Left forelimb (tissue), 1 donor: ENCODE data around the gene MKNK2.

Source experiments
- DNase-seq: peaks from one replicate; pipeline ENCODE4 v3.0.0-alpha.2; 2018; ENCODE audit warnings: low spot score

MKNK2 gene

DNA sequence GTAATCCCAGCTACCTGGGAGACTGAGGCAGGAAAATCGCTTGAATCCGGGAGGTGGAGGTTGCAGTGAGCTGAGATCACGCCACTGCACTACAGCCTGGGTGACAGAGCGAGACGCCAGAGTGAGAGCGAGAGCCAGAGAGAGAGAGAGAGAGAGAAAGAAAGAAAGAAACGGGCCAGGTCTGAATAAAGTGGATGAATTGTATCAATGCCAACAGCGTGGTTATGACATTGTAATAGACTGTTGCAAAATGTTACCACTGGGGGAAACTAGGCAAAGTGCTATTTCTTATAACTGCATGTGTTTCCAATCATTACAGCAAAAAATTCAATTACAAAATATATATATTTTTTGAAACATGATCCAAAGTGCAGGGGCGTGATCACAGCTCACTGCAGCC is 23.7 kb downstream of the MKNK2 start:
- no peak for DNase-seq

DNA sequence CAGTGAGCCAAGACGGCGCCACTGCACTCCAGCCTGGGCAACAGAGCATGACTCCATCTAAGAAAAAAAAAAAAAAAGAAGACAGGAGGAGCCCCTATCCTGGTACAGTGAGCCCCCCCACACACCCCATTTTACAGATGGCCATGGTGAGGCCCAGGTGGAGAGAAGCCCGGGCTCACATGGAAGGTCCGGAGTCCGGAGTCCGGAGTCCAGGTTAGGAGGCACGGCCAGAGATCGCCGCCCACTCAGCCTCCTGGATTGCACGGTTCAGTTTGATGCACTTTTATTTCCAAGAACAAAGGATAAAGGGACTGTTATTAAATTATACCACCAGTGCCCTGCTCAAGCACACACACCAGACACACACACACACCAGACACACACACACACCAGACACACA is 24.3 kb downstream of the MKNK2 start:
- DNase-seq = no peak

GRCh38 chr19:2022289-2022688 is 28.8 kb downstream of the MKNK2 start:
- DNase-seq = no peak

- DNase-seq = no peak
Measured at GRCh38 chr19:2021453-2022140, 29.4 kb downstream of the MKNK2 start.

- no peak for DNase-seq
Measured at GRCh38 chr19:2018752-2019151, 32.3 kb downstream of the MKNK2 start.

DNA sequence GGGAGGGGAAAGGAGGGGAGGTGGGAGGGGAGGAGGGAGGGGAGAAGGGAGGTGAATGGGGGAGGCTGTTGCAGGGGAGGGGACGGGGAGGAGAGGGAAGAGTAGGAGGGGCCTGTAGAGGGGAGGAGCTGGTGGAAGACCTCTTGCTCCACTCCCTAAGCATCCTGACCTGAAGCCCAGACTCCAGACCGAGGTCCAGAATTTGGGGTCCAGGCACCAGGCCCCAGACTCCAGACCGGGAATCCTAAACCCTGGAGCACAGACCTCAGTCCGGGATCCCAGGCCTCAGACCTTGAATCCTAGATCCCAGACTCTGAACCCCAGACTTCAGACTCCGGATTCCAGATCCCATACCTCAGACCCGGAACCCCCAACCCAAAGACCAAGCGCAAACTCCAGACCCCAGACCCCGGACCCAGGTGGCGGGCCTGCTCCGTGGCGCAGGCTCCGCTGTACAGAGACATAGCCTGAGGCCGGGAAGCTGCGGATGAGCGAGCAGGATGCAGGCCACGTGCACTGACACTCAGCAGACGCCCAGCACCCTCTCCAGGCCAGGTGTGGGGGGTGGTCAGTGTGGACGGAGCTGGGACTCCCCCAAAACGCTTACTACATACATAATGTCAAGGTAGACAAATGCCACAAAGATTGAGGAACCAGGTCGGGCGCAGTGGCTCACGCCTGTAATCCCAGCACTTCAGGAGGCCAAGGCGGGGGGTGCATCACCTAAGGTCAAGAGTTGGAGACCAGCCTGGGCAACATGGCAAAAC is 34.8 kb downstream of the MKNK2 start:
- DNase-seq = no peak

GRCh38 chr19:2015608-2015950 is 35.5 kb downstream of the MKNK2 start, which contains the start of gene BTBD2:
TSS of gene BTBD2 (minus strand) at chr19:2015714. CDS start at chr19:2015703, 11 bp downstream.
- DNase-seq = no peak

DNA sequence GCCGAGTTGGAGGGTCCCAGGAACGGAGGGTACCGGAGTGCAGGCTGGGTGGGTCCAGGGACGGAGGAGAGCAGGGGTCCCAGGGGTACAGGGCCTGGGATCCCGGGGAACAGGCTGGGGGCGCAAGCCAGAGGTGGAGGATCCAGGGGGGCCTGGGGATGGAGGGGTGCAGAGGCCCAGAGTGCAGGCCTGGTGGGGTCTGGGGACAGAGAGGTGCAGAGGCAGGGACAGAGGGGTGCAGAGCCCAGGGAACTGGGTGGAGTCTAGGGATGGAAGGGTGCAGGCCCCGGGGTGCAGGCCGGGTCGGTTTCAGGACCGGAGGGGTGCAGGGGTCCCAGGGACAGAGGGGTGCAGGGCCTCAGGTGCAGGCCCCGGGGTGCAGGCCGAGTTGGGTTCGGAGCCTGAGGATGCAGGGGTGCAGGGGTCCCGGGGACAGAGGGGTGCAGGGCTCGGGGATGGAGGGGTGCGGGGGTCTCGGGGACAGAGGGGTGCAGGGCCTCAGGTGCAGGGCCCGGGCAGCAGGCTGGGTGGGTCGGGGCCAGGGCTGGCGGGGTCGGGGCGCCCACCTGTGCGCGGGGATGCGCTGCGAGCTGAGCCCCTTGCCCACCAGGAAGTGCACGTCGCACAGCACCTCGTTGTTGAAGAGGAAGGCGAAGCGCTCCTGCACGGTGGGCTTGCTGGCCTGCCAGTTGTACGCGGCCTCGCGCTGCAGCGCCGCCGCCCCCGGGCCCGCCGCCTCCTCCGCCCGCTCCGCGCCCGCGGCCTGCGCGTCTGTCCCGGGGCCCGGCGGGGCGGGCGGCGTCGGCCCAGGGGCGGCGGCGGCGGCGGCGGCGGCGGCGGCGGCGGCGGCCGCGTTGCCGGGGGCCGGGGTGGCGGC is 36.1 kb downstream of the MKNK2 start:
- no peak for DNase-seq

- no peak for DNase-seq
Measured at GRCh38 chr19:2014131-2014571, 36.9 kb downstream of the MKNK2 start.

DNA sequence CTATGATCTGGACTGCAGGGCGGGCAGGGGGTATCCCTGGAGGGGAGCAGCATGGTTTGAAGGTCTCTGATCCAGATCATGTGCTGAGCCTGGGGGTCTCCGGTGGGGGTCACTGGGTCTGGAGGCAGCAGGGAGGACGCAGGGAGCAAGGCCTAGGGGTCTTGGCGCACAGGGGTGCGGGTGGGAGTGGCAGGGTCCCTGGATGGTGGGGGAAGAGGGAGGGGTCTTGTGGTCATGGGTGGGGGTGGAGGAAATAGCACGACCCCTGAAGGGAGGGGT is 37.4 kb downstream of the MKNK2 start:
- no peak for DNase-seq

GRCh38 chr19:2012941-2013682 is 37.9 kb downstream of the MKNK2 start:
- no peak for DNase-seq

DNA sequence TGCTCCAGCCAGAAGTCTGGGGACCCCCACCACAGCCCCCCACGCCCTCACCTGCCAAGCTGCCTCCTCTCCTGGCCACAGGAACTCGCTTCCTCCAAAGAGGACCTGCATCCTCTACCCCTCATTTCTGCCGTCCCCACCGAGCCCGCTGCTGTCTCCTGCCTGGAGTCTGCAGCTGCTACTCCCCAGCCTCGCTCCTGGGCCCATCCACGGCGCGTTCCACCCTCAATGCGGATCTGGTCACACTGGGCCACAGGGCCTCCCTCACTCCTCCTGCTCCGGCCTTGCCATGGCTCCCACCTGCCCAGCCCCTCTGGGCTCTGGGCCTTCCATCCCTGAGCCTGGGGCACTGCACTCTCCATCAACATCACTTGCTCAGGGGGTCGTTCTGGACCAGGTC is 39.9 kb downstream of the MKNK2 start:
- no peak for DNase-seq

DNA sequence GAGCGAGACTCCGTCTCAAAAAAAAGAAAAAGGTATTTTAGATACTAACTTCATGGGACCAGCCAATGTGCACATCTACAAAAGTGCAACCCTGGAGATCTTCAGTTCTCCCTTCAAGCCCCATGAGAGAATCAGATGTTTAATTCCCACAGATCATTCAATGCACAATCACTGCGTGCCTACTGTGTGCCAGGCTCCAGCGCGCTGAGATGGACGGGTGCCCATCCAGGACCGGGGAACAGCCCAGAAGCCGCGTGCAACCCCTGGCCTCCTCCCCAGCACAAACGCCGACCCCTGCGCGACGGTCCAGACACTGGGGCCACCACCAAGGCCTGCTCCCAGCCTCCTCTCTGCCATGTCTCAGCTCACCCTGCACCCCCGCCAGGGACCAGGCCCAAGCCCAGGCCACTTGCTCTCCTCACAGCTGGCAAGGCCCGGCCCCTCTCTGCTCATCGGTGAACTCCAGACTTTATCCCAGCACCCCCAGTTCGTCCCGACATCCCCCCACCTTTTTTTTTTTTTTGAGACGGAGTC is 40.8 kb downstream of the MKNK2 start:
- DNase-seq = no peak

DNA sequence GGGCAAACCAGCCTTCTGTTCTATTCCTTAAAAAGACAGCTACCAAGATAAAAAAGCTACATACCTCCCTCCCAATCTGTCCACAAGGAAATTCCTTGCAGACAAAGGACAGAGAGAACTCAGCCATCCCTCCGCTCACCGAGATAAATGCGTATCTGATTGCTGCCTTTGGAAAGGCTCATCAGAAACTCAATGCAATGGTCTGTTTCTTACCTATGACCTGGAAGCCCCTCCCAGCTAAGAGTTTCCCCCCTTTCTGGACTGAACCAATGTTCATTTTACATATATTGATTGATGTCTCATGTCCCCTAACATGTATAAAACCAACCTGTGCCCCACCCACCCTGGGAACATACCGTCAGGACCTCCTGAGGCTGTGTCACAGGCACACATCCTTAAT is 47.2 kb downstream of the MKNK2 start:
- DNase-seq = no peak

- no peak for DNase-seq
Measured at GRCh38 chr19:1999856-2000515, 51.1 kb downstream of the MKNK2 start.

DNA sequence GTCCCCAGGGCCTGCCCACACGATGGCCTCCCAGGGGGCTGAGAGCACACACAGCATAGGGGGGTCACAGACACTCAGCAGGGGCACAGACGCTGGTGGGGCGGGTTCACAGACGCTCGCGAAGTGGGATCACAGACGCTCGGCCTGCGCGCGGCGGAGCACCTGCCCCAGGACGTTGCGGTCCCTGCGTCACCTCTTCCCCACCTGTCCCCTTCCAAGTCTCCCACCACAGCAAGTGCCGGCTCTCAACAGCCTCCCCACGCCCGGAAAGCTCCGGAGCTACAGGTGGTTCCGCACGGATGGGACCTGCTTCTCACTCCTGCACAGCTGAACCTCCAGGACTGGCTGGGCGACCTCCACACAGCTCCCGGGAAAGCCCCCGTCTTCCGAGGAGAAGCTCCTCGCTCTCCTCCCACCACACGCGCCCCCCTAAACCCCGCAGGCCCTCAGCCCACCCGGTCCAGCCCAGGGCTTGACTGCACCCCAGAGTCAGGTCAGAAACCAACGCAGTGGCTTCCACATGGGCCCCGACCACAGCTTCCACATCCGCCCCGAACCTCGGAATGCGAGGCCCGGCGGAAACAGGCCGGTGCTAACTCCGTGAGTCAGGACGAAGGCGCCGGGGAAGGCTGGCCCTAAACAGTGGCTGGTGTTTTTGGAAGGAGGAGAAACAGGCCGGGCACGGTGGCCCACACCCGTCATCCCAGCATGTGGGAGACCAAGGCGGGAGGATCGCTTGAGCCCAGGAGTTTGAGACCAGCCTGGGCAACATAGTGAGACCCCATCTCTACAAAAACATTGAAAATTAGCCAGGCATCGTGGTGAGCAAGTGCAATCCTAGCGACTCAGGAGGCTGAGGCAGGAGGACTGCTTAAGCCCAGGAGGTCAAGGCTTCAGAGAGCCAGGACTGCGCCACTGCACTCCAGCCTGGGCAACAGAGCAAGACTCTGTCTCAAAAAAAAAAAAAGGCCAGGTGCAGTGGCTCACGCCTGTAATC is 52.0 kb downstream of the MKNK2 start:
- DNase-seq = no peak

DNA sequence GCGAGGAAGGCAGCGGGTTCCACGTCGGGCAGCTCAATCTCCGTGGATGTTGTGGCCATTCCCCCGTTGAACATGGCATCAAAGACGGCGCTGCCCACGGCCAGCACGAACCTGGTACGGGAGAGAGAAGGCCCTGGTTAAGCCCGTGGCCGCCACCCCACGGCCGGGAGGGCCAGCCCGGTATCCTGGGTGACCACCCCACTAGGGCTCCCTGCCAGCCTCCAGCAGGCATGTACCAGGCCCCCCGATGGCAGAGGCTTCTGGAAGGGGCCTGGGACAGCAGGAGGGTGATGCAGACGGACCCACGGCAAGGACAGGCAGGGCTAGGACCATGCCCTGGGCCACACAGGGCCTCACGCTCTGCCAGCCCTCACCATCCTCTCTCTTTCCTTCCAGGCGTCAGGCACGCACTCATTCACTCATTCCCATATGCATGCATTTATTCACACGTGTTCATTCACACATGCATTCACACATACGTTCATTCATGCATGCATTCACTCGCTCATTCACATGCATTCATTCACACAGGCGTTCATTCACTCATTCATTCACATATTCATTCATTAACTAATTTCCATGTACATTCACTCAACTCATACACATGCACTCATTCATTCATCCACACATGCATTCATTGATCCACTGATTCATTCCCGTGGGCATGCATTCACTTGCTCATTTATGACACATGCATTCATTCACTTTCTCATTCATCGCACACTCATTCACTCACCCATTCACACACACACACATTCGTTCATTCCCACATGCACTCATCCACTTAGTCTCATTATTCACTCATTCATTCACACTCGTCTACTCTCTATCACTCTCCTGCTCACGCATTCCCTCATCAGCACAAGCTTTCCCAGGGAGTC is 53.5 kb downstream of the MKNK2 start:
- no peak for DNase-seq

DNA sequence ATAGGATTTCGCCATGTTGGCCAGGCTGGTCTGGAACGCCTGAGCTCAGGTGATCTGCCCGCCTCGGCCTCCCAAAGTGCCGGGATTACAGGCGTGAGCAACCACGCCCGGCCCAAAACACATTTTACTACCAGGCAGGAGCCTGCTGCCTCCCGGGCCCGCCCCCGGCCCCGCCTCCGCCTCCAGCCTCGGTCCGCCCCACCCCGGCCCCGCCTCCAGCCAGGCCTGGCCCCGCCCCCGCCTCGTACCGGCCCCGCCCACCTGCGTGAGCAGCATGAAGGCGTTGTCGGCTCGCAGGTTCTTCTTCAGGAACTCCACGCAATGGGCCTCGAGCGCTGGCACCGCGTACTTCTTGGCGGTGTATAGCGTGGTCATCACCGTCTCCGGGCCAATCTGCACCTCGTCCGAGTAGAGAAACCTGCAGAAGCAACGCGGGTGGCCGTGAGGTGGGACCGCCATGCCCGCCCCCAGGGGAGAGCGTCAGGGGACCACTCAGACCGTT is 58.2 kb downstream of the MKNK2 start:
- no peak for DNase-seq
